Lower leg skin (tissue), 3 donors: Measurements from ENCODE around the gene SECTM1.

Experiments used
- POLR2A ChIP-seq, 2 donors: fragments of 450-650 bp; IDR thresholded peaks; one replicate each; pipeline ENCODE4 v1.6.1; 2016 to 2017; ENCODE audit warnings: antibody characterized with exemption in 2 of 2, mild to moderate bottlenecking in 1 of 2, moderate library complexity in 1 of 2
- TF ChIP-seq, protein P1 (sequence below), 3 donors: fragments of 450-650 bp; IDR thresholded peaks; one replicate each; pipeline ENCODE4 v1.5.1; 2016; ENCODE audit warnings: antibody characterized with exemption in 3 of 3, mild to moderate bottlenecking in 3 of 3, moderate library complexity in 2 of 3

DNA sequence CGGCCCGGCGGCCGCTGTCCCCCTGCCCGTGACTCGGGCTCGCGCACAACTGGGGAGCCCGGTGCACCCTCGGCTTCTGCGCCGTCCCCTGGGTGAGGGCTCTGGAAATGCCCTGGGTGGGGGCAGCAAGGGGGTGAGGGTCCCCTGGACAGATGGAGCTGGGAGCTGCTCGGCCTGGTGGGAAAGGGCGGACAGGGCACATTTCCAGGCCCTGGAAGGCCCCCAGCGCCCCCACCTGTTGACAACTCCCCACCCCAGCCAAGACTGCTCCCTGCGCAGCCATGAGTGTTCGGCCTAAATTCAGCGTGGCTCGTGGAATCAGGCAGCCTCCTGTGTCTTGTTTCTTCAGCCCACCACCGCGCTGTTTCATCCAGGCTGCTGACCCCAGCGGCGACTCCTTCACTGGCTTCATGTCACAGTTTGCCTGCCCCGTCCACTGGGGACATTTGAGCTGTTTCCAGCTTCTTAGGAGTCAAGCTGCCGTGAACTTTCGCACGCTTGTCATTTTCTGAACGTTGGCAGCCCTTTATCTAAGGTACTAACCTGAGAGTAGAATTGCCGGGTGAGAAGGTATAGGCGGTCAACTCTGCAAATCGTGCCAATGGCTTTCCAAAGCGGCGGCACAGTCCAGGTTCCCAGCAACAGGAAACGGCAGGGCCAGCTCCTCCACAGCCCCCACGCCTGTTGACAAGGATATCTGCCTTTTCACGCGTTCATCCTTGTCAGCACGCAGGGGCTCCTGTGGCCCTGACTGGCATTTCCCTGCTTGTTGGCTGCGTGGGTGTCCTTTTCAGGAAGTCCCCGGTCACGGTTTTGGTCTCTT lies 38.9 kb upstream of the SECTM1 start:
- TF ChIP-seq, protein P1, sequence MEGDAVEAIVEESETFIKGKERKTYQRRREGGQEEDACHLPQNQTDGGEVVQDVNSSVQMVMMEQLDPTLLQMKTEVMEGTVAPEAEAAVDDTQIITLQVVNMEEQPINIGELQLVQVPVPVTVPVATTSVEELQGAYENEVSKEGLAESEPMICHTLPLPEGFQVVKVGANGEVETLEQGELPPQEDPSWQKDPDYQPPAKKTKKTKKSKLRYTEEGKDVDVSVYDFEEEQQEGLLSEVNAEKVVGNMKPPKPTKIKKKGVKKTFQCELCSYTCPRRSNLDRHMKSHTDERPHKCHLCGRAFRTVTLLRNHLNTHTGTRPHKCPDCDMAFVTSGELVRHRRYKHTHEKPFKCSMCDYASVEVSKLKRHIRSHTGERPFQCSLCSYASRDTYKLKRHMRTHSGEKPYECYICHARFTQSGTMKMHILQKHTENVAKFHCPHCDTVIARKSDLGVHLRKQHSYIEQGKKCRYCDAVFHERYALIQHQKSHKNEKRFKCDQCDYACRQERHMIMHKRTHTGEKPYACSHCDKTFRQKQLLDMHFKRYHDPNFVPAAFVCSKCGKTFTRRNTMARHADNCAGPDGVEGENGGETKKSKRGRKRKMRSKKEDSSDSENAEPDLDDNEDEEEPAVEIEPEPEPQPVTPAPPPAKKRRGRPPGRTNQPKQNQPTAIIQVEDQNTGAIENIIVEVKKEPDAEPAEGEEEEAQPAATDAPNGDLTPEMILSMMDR (IDR thresholded peaks at IDR 0.05) = no peak
- TF ChIP-seq POLR2A (IDR thresholded peaks at IDR 0.05) = no peak
